Mesothelial cell of epicardium (in vitro differentiated cells): ENCODE measurements around the gene ARHGEF25. TPM values are rescaled to one million over a fixed set of nuclear protein-coding genes. Genes with fewer than 3 reads are reported as not detected.

Experiments
- DNase-seq, 2 experiments: peaks; one replicate each; pipeline ENCODE4 v3.0.0; 2021; ENCODE audit warnings: low spot score in 2 of 2; ENCODE audit not compliant: unreplicated experiment in 2 of 2
- H3K27ac Mint-ChIP-seq: 2 replicates; pipeline ENCODE4 v1.8.0; 2021; ENCODE audit warnings: mixed read lengths
- H3K27me3 Mint-ChIP-seq: 2 replicates; pipeline ENCODE4 v1.8.0; 2021; ENCODE audit warnings: low read depth, mixed read lengths
- H3K36me3 Mint-ChIP-seq: 2 replicates; pipeline ENCODE4 v1.8.0; 2021; ENCODE audit warnings: mixed read lengths
- H3K4me1 Mint-ChIP-seq: 2 replicates; pipeline ENCODE4 v1.8.0; 2021; ENCODE audit warnings: mixed read lengths
- H3K4me3 Mint-ChIP-seq: 2 replicates; pipeline ENCODE4 v1.8.0; 2021; ENCODE audit warnings: mild to moderate bottlenecking, moderate library complexity, mixed read lengths
- H3K9me3 Mint-ChIP-seq: 2 replicates; pipeline ENCODE4 v1.8.0; 2021; ENCODE audit warnings: mixed read lengths
- CTCF ChIP-seq: fragments of 200-600 bp; sonication (generic); IDR thresholded peaks from one replicate; pipeline ENCODE4 v1.5.0; 2021; ENCODE audit warnings: antibody characterized with exemption; ENCODE audit not compliant: unreplicated experiment
- total RNA-seq: library from RNA; stranded (reverse); gene quantifications from 3 replicates; pipeline ENCODE4 v1.2.1, GENCODE V29; 2021

The ARHGEF25 gene
- total RNA-seq, 1 donor from 2014 or later, result 65.0 TPM

- Mint-ChIP-seq H3K4me1 (peaks cover 3% of the 10 kb centered on the region), H3K27me3 (peaks cover 98% of the 10 kb centered on the region), H3K36me3 (peaks cover 4% of the 10 kb centered on the region), H3K27ac (no peak overlapping the region), H3K9me3 (no peaks in the 10 kb centered on the region), H3K4me3 (no peak overlapping the region)
- TF ChIP-seq CTCF, result no peak
- DNase-seq, result peak in 1 of 2 experiments; percentile 38
Measured at GRCh38 chr12:57627501-57628279, 16.5 kb downstream of the ARHGEF25 start.

DNA sequence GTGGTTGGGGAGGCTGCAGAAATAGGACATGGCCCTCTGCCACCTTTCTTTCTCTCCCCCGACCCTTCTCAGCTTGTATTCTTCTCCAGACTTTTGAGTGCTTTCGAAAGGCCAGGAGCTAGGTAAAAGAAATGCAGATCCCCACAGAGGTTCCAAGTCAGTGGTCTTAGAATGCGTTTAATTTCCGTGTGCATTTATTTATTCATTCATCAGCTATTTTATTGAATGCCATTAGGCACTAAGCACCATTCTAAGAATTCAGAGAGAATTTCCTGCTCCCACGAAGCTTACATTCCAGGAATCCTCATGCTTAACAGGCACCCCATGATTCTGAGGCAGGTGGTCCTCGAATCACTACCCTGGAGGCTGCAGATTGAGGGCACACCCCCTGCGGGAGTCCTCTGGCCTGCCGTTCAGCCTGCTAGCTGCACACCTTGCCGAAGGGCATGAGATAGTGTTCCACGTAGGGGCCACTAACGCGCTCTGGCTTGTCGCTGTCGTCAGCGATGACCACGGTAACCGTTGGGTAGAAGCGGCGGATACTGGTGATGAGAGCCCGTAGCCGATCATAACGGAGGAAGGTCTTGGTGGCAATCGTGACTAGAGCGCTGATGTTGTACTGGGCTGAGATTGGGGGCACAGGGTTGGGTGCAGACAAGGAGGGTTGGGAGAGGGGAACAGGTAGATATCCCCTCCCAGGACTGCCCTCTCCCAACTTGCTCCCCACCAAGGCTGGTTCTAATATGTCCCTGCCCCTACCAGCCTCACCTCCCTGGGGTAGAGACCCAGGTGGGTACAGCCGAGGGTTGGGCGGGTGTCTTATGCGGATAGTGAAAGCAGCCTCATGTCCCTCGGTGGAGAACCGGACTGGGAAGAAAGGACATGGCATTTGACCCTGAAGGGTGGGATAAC is 17.3 kb downstream of the ARHGEF25 start:
- peaks cover 3% of the 10 kb centered on the region for H3K4me1 Mint-ChIP-seq
- TF ChIP-seq CTCF, result no peak
- H3K27ac Mint-ChIP-seq, result no peak overlapping the region
- H3K9me3 Mint-ChIP-seq, result no peaks in the 10 kb centered on the region
- H3K27me3 Mint-ChIP-seq, result peaks cover 98% of the 10 kb centered on the region
- peak in 1 of 2 experiments; percentile 27 for DNase-seq
- H3K4me3 Mint-ChIP-seq, result no peak overlapping the region
- H3K36me3 Mint-ChIP-seq, result peaks cover 4% of the 10 kb centered on the region

GRCh38 chr12:57629897-57630471 is 18.7 kb downstream of the ARHGEF25 start:
- Mint-ChIP-seq H3K4me1 (peaks cover 3% of the 10 kb centered on the region), H3K4me3 (no peak overlapping the region), H3K27ac (no peak overlapping the region), H3K36me3 (peaks cover 1% of the 10 kb centered on the region), H3K9me3 (no peaks in the 10 kb centered on the region), H3K27me3 (peaks cover 96% of the 10 kb centered on the region)
- no peak for DNase-seq
- TF ChIP-seq CTCF, result no peak

DNA sequence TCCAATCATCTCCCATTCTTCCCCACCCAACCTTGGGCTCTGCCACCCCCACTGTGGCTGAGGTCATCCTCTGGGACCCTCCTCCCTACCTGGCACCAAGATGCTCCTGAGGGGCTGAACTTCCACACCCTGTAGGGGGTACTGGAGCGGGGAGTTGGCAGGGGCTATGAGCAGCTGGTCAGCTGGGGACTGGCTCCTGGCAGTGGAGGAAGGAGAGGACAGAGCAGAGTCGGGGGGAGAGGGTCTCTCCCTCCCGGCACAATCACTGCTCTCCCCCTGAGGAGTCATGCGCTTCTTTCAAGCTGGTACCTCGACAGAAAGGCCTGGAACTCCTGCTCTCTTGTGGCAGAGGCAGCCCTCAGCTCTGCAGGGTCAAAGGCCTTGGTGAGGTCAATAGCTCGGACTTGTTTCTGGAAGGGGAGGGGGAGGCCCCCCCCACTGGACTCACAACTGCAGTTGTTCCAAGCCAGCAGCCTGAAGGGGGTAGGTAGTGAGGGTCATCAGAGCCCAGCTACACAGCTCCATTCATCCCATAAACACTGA is 19.7 kb downstream of the ARHGEF25 start:
- no peak overlapping the region for H3K4me3 Mint-ChIP-seq
- H3K27me3 Mint-ChIP-seq, result peaks cover 94% of the 10 kb centered on the region
- H3K27ac Mint-ChIP-seq, result no peak overlapping the region
- no peak for TF ChIP-seq CTCF
- H3K4me1 Mint-ChIP-seq, result peaks cover 3% of the 10 kb centered on the region
- no peak for DNase-seq
- no peaks in the 10 kb centered on the region for H3K36me3 Mint-ChIP-seq
- no peaks in the 10 kb centered on the region for H3K9me3 Mint-ChIP-seq

- TF ChIP-seq CTCF, result no peak
- peaks cover 87% of the 10 kb centered on the region for H3K27me3 Mint-ChIP-seq
- peak overlapping the region; percentile 38 for H3K4me3 Mint-ChIP-seq
- no peaks in the 10 kb centered on the region for H3K9me3 Mint-ChIP-seq
- no peak for DNase-seq
- H3K27ac Mint-ChIP-seq, result no peak overlapping the region
- no peaks in the 10 kb centered on the region for H3K36me3 Mint-ChIP-seq
- H3K4me1 Mint-ChIP-seq, result peaks cover 3% of the 10 kb centered on the region
Measured at GRCh38 chr12:57631566-57632072, 20.4 kb downstream of the ARHGEF25 start.
